Choroid plexus epithelial cell (primary cell): Measurements from ENCODE around the gene DROSHA.

Experiments used
- DNase-seq: peaks from one replicate; pipeline ENCODE4 v3.0.0-alpha.2; 2010; ENCODE audit warnings: low read depth
- H3K4me3 ChIP-seq: 2 replicates; pipeline ENCODE4 v1.5.1; 2011; ENCODE audit warnings: low read depth, mild to moderate bottlenecking, control low read depth, low read length, moderate library complexity
- CTCF ChIP-seq: conservative IDR thresholded peaks from 2 replicates; pipeline ENCODE4 v1.5.1; 2011; ENCODE audit warnings: low read depth, mild to moderate bottlenecking, control low read depth, inconsistent platforms, low read length, moderate library complexity

Gene DROSHA

DNA sequence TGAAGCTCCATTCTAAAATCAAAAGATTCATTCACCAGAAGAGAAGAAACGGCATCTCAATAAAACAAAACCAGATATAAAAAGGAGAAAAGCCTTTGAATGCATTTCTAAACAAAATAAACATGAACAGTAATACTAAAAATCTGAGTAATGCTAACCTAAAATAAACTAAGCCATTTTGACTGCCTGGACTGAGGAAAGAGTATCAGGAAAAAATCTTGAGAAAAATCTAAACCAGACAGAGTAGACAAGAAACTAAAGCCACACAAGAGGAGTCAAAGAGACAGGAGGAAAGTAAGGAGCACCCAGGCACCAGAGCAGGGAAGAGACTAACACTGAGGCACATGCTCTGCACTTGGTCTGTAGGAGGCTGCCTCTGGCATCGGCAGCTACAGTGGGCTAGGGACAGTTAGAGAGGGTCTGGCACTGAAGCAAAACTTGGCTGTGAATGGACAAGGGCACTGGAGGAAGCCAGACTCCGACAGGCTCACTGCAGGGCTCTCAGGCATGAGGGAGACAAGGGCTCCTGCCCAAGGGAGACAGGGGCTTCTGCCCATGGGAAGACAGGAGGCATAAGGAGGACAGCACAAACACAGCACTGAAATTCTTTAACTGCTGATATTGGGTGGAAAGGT lies 50.2 kb downstream of the DROSHA start:
- no peak for DNase-seq
- no peak for TF ChIP-seq CTCF
- no peak overlapping the region for H3K4me3 ChIP-seq

- no peak for DNase-seq
- no peak overlapping the region for H3K4me3 ChIP-seq
- no peak for TF ChIP-seq CTCF
Measured at GRCh38 chr5:31479706-31480105, 52.2 kb downstream of the DROSHA start.

- no peak for TF ChIP-seq CTCF
- DNase-seq, result peak; percentile 39
- no peak overlapping the region for H3K4me3 ChIP-seq
Measured at GRCh38 chr5:31478901-31479300, 53.0 kb downstream of the DROSHA start.

DNA sequence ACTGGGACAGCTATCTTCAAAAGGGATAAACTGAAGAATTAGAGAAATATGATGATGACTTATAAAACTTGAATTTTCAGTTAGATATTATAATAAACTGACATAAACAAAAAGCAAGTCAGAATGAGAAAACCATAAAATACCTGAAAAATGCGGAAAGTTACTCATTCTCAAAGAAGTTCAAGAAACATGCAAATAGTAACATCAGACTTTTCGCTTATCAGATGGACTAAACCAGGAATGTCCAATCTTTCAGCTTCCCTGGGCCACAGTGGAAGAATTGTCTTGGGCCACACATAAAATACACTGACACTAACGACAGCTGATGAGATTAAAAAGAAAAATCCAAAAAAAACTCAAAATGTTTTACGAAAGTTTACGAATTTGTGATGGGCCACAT lies 53.9 kb downstream of the DROSHA start:
- no peak for DNase-seq
- H3K4me3 ChIP-seq, result no peak overlapping the region
- no peak for TF ChIP-seq CTCF

DNA sequence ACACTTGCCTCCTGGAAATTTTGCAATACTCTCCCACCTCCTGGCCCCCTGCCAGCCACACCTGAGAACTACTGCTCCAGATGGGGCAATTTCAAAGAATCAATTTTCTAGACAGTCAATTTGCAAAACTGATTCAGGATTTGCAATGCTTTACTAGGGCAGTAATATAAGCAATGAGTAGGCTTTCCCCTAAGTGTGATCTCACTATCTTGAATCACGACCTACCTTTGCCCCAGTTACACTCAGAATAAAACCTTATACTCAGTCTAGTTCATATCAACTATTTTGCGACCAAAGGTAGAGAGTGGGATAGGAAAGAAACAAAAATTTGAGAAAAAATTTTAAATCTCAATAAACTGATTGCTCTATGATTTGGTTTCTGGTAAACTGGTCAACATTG lies 54.4 kb downstream of the DROSHA start:
- DNase-seq, result no peak
- no peak for TF ChIP-seq CTCF
- H3K4me3 ChIP-seq, result no peak overlapping the region

GRCh38 chr5:31476738-31477141 lies 55.2 kb downstream of the DROSHA start:
- no peak for TF ChIP-seq CTCF
- no peak for DNase-seq
- no peak overlapping the region for H3K4me3 ChIP-seq

DNA sequence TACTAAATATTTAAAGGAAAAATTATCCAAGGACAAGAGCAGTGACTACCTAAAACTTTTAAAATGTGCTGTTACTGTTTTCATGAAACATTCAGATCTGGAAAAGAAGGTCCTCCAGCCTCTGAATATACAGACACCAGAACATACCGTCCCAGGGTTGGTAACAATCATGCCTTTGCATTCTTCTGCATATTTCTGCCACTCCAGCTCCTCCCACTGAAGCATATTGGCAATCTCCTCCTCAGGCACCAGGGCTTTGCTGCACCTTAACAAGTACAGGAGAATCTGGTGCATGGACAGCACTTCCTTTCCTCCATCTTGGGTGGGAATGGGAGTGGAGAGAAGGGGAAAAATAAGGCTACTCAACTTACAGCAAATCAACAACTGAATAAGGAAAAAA lies 60.0 kb downstream of the DROSHA start:
- peak; percentile 61 for DNase-seq
- TF ChIP-seq CTCF, result no peak
- no peak overlapping the region for H3K4me3 ChIP-seq
